Keratinocyte (primary cell): Measurements from ENCODE around the gene LCK.

Source experiments
- EZH2 ChIP-seq: IDR thresholded peaks from one replicate; pipeline ENCODE4 v1.6.1; 2012; ENCODE audit warnings: inconsistent platforms, mild to moderate bottlenecking, low read length, moderate library complexity
- TF ChIP-seq, protein P1 (sequence below), 3 experiments: IDR thresholded peaks in 1 of 3; conservative IDR thresholded peaks in 1 of 3; optimal IDR thresholded peaks in 1 of 3; 2 replicates in 2 of 3; 3 replicates in 1 of 3; pipeline versions ENCODE3 to v1.5.1; 2011; ENCODE audit warnings: low read length in 3 of 3, mild to moderate bottlenecking in 3 of 3, moderate library complexity in 2 of 3, control low read depth in 1 of 3, inconsistent platforms in 1 of 3; ENCODE audit not compliant: insufficient read depth in 2 of 3; ENCODE audit errors: extremely low read depth in 1 of 3

DNA sequence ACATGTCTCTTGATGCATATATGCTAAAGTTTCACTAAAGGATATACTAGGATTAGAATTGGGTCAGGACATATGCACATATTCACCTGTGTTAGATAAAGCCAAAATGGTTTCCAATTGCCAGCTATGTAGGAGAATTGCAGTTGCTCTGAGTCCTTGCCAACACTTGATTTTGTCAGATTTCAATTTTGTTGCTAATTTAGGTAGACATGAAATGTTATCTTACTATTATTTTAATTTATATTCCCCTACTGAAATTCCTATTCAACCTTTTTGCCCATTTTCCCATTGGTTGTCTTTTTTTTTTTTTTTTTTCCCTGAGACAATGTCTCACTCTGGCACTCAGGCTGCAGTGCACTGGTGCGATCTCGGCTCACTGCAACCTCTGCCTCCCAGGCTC lies 54.2 kb downstream of the LCK start:
- TF ChIP-seq, protein P1, sequence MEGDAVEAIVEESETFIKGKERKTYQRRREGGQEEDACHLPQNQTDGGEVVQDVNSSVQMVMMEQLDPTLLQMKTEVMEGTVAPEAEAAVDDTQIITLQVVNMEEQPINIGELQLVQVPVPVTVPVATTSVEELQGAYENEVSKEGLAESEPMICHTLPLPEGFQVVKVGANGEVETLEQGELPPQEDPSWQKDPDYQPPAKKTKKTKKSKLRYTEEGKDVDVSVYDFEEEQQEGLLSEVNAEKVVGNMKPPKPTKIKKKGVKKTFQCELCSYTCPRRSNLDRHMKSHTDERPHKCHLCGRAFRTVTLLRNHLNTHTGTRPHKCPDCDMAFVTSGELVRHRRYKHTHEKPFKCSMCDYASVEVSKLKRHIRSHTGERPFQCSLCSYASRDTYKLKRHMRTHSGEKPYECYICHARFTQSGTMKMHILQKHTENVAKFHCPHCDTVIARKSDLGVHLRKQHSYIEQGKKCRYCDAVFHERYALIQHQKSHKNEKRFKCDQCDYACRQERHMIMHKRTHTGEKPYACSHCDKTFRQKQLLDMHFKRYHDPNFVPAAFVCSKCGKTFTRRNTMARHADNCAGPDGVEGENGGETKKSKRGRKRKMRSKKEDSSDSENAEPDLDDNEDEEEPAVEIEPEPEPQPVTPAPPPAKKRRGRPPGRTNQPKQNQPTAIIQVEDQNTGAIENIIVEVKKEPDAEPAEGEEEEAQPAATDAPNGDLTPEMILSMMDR (optimal IDR thresholded peaks at IDR 0.05 in 1 of 3, IDR thresholded peaks at IDR 0.05 in 1 of 3, conservative IDR thresholded peaks at IDR 0.05 in 1 of 3; ENCODE audit: extremely low read depth in 1 of 3, insufficient read depth in 2 of 3, low read length in 3 of 3), result no peak
- no peak for TF ChIP-seq EZH2
